IMR-90 (cell line): Measurements from ENCODE around the gene HDAC8. TPM values are rescaled to one million over a fixed set of nuclear protein-coding genes. Genes with fewer than 3 reads are reported as not detected.

Experiments
- ATAC-seq: fragments of 200-7000 bp; cut with Tn5 transposase; 2 replicates; pipeline ENCODE4 v1.9.1; 2020; ENCODE audit warnings: low read depth, mild to moderate bottlenecking, moderate library complexity
- BruUV-seq: library from RNA; stranded (reverse); fragments of 400-500 nt; replicated peaks from 2 replicates; lab custom pipeline; 2021; lab: Mats Ljungman, UMichigan
- CTCF ChIA-PET: fragments of 300-600 bp; formaldehyde crosslinking; extraction: SDS; loops from one replicate; lab custom pipeline; 2021; ENCODE audit warnings: antibody characterized with exemption; lab: Yijun Ruan, JAX
- POLR2A ChIA-PET: fragments of 300-600 bp; sonication (Branson Sonifier 250); formaldehyde crosslinking; loops from one replicate; lab custom pipeline; 2022; ENCODE audit warnings: antibody characterized with exemption; ENCODE audit not compliant: unreplicated experiment; lab: Charles Lee
- DNase-seq: peaks from one replicate; pipeline ENCODE4 v3.0.0; 2013
- H2AFZ ChIP-seq: replicated peaks from 2 replicates; pipeline ENCODE3; 2013; ENCODE audit warnings: low read length, mild to moderate bottlenecking; ENCODE audit not compliant: poor library complexity
- H2AK5ac ChIP-seq: 2 replicates; pipeline ENCODE4 v1.6.1; 2013; ENCODE audit warnings: low read depth, low read length, inconsistent platforms
- H2AK9ac ChIP-seq: replicated peaks from 2 replicates; pipeline ENCODE3; 2013; ENCODE audit warnings: mild to moderate bottlenecking, low read depth, low read length, moderate library complexity; ENCODE audit not compliant: poor library complexity
- H2BK120ac ChIP-seq: 2 replicates; pipeline ENCODE4 v1.6.1; 2013; ENCODE audit warnings: low read depth, low read length, inconsistent platforms
- H2BK15ac ChIP-seq: 3 replicates; pipeline ENCODE4 v1.6.1; 2013; ENCODE audit warnings: low read depth, low read length, inconsistent platforms
- H2BK20ac ChIP-seq: 2 replicates; pipeline ENCODE4 v1.6.1; 2013; ENCODE audit warnings: low read depth, mild to moderate bottlenecking, inconsistent platforms, low read length, moderate library complexity
- H2BK5ac ChIP-seq: 2 replicates; pipeline ENCODE4 v1.6.1; 2013; ENCODE audit warnings: mild to moderate bottlenecking, low read depth, low read length, inconsistent platforms; ENCODE audit not compliant: poor library complexity, severe bottlenecking
- H3K14ac ChIP-seq: replicated peaks from 2 replicates; pipeline ENCODE4 v1.6.1; 2013; ENCODE audit warnings: low read depth, low read length, inconsistent platforms
- H3K18ac ChIP-seq: 2 replicates; pipeline ENCODE4 v1.6.1; 2013; ENCODE audit warnings: low read depth, low read length, control low read depth
- H3K23ac ChIP-seq: 2 replicates; pipeline ENCODE4 v1.6.1; 2013; ENCODE audit warnings: low read depth, low read length, inconsistent platforms
- H3K27ac ChIP-seq: 2 replicates; pipeline ENCODE4 v1.5.1; 2013; ENCODE audit warnings: mild to moderate bottlenecking, control low read depth, low read length; ENCODE audit not compliant: insufficient read depth
- H3K27me3 ChIP-seq: 2 replicates; pipeline ENCODE4 v1.6.1; 2013; ENCODE audit warnings: low read length; ENCODE audit not compliant: control insufficient read depth, insufficient read depth
- H3K36me3 ChIP-seq: 2 replicates; pipeline ENCODE4 v1.6.1; 2013; ENCODE audit warnings: low read length, mixed read lengths; ENCODE audit not compliant: control insufficient read depth, insufficient read depth
- H3K4ac ChIP-seq: 2 replicates; pipeline ENCODE4 v1.6.1; 2013; ENCODE audit warnings: low read depth, low read length, inconsistent platforms
- H3K4me1 ChIP-seq: 2 replicates; pipeline ENCODE4 v1.6.1; 2013; ENCODE audit warnings: low read length, mixed read lengths; ENCODE audit not compliant: control insufficient read depth, insufficient read depth
- H3K4me2 ChIP-seq: 2 replicates; pipeline ENCODE4 v1.6.1; 2013; ENCODE audit warnings: low read depth, mild to moderate bottlenecking, control low read depth, low read length, moderate library complexity
- H3K4me3 ChIP-seq: 2 replicates; pipeline ENCODE4 v1.5.1; 2013; ENCODE audit warnings: low read depth, mild to moderate bottlenecking, control low read depth, low read length, moderate library complexity; ENCODE audit not compliant: insufficient read depth
- H3K56ac ChIP-seq: 2 replicates; pipeline ENCODE4 v1.6.1; 2013; ENCODE audit warnings: low read length, inconsistent platforms; ENCODE audit not compliant: insufficient read depth; ENCODE audit errors: extremely low read depth
- H3K79me1 ChIP-seq, 2 experiments: 2 replicates each; pipeline ENCODE4 v1.6.1; 2013; ENCODE audit warnings: low read length in 2 of 2, inconsistent platforms in 1 of 2, low read depth in 1 of 2
- H3K9ac ChIP-seq: 2 replicates; pipeline ENCODE4 v1.6.1; 2013; ENCODE audit warnings: low read depth, low read length, control low read depth
- H3K9me1 ChIP-seq: 2 replicates; pipeline ENCODE4 v1.6.1; 2013; ENCODE audit warnings: low read length, inconsistent platforms; ENCODE audit not compliant: insufficient read depth
- H3K9me3 ChIP-seq: 2 replicates; pipeline ENCODE4 v1.6.1; 2013; ENCODE audit warnings: low read length; ENCODE audit not compliant: control insufficient read depth, insufficient read depth
- H4K20me1 ChIP-seq: 2 replicates; pipeline ENCODE4 v1.6.1; 2013; ENCODE audit warnings: low read length, inconsistent platforms; ENCODE audit not compliant: insufficient read depth
- H4K5ac ChIP-seq: 2 replicates; pipeline ENCODE4 v1.6.1; 2013; ENCODE audit warnings: mild to moderate bottlenecking, low read depth, low read length, control low read depth
- H4K8ac ChIP-seq, 2 experiments: 2 replicates each; pipeline ENCODE4 v1.6.1; 2013; ENCODE audit warnings: low read depth in 2 of 2, low read length in 2 of 2, control low read depth in 1 of 2, inconsistent platforms in 1 of 2
- H4K91ac ChIP-seq: 2 replicates; pipeline ENCODE4 v1.6.1; 2013; ENCODE audit warnings: low read depth, low read length, inconsistent platforms; ENCODE audit not compliant: insufficient read depth
- BHLHE40 ChIP-seq: fragments of 150-350 bp; IDR thresholded peaks from 2 replicates; pipeline ENCODE4 v1.6.1; 2016; ENCODE audit warnings: mild to moderate bottlenecking, low read depth, low read length
- CEBPB ChIP-seq: IDR thresholded peaks from 2 replicates; pipeline ENCODE4 v1.6.1; 2012; ENCODE audit warnings: low read depth, low read length, improper control_type of control experiment
- ELK1 ChIP-seq: fragments of 150-350 bp; IDR thresholded peaks from 2 replicates; pipeline ENCODE4 v1.6.1; 2016; ENCODE audit warnings: low read depth, mild to moderate bottlenecking, low read length, moderate library complexity, borderline replicate concordance
- FOS ChIP-seq: fragments of 150-350 bp; IDR thresholded peaks from 2 replicates; pipeline ENCODE4 v1.6.1; 2016; ENCODE audit warnings: low read depth, low read length
- MAFK ChIP-seq: IDR thresholded peaks from 2 replicates; pipeline ENCODE4 v1.6.1; 2012; ENCODE audit warnings: low read depth, low read length, improper control_type of control experiment
- MAZ ChIP-seq: IDR thresholded peaks from 2 replicates; pipeline ENCODE4 v1.6.1; 2012; ENCODE audit warnings: low read depth, mild to moderate bottlenecking, low read length, improper control_type of control experiment, moderate library complexity, borderline replicate concordance
- MXI1 ChIP-seq: IDR thresholded peaks from 2 replicates; pipeline ENCODE4 v1.6.1; 2012; ENCODE audit warnings: low read depth, mild to moderate bottlenecking, low read length, moderate library complexity, borderline replicate concordance
- NFE2L2 ChIP-seq: fragments of 150-350 bp; IDR thresholded peaks from 2 replicates; pipeline ENCODE4 v1.6.1; 2016; ENCODE audit warnings: low read depth, mild to moderate bottlenecking, low read length
- POLR2A ChIP-seq: IDR thresholded peaks from 2 replicates; pipeline ENCODE4 v1.6.1; 2012; ENCODE audit warnings: mild to moderate bottlenecking, low read depth, low read length
- RAD21 ChIP-seq: IDR thresholded peaks from 2 replicates; pipeline ENCODE4 v1.6.1; 2012; ENCODE audit warnings: low read length, improper control_type of control experiment
- RCOR1 ChIP-seq: IDR thresholded peaks from 2 replicates; pipeline ENCODE4 v1.6.1; 2012; ENCODE audit warnings: mild to moderate bottlenecking, low read length, improper control_type of control experiment; ENCODE audit not compliant: insufficient replicate concordance
- RFX5 ChIP-seq: IDR thresholded peaks from 2 replicates; pipeline ENCODE4 v1.8.0; 2012; ENCODE audit warnings: low read depth, mild to moderate bottlenecking, low read length, moderate library complexity
- SMC3 ChIP-seq: fragments of 150-350 bp; IDR thresholded peaks from 2 replicates; pipeline ENCODE4 v1.6.1; 2016; ENCODE audit warnings: low read depth, mild to moderate bottlenecking, antibody characterized with exemption, low read length, moderate library complexity
- USF2 ChIP-seq: fragments of 150-350 bp; IDR thresholded peaks from 2 replicates; pipeline ENCODE4 v1.6.1; 2017; ENCODE audit warnings: mild to moderate bottlenecking, antibody characterized with exemption, low read length, low read depth
- WGBS, 2 experiments: methylation state at CpG; one replicate each; pipeline versions ENCODE4 v1.1.5 to v1.1.7; 2013; ENCODE audit warnings: missing lambda C conversion rate in 2 of 2; ENCODE audit not compliant: insufficient read length in 1 of 2; ENCODE audit errors: extremely low coverage in 2 of 2; 5-methylcytosine and 5-hydroxymethylcytosine counted together
- dilution Hi-C: fragments of 300-500 bp; cut with HindIII; formaldehyde crosslinking; loops from one replicate; pipeline ENCODE4 v1.14.3; 2018; ENCODE audit warnings: low sequenced_read_pairs; ENCODE audit not compliant: unreplicated experiment
- in situ Hi-C: fragments of 300-500 bp; cut with MboI; formaldehyde crosslinking; loops from 3 replicates; pipeline ENCODE4 v1.14.3; 2019; ENCODE audit warnings: low sequenced_read_pairs, inconsistent platforms, mixed read lengths
- intact Hi-C: fragments of 100-400 bp; cut with micrococcal nuclease; formaldehyde crosslinking; loops from 2 replicates; pipeline ENCODE4 v1.10.0; 2022
- polyA plus RNA-seq, 3 experiments: library from polyadenylated mRNA; depleted of rRNA; stranded (reverse); fragments of >200 nt; gene quantifications; 2 replicates each; pipeline ENCODE4 v1.2.3, GENCODE V29; 2012; ENCODE audit warnings: low replicate concordance in 1 of 3
- total RNA-seq: library from RNA; depleted of rRNA; stranded (reverse); fragments of >200 nt; gene quantifications from 2 replicates; pipeline ENCODE4 v1.2.3, GENCODE V29; 2012

Gene HDAC8
- total and polyA plus RNA-seq, 2 of the 4 experiments (the other 2 are of a cell fraction): 16.1 to 28.5 TPM

- H4K5ac ChIP-seq: no peak overlapping the region
- TF ChIP-seq POLR2A (no peak), USF2 (no peak), SMC3 (no peak), MXI1 (no peak), RCOR1 (no peak), NFE2L2 (no peak), MAFK (no peak), CEBPB (no peak), ELK1 (no peak), RFX5 (no peak), MAZ (no peak), BHLHE40 (no peak), RAD21 (no peak), FOS (no peak)
- no peak overlapping the region for H3K56ac ChIP-seq
- BruUV-seq: no TSS peak
- H3K9me1 ChIP-seq: no peaks in the 10 kb centered on the region
- 0% methylated on average over 2 of the region's 26 CpGs; no CpG with 5 or more reads in 1 of the 2 experiments for WGBS, 2 experiments
- H3K18ac ChIP-seq: no peak overlapping the region
- no peaks in the 10 kb centered on the region for H3K9me3 ChIP-seq
- no peak overlapping the region for H2BK5ac ChIP-seq
- H4K20me1 ChIP-seq: no peaks in the 10 kb centered on the region; the same call in none of the 2 replicates
- in situ Hi-C loops: no loop called here
- H2BK120ac ChIP-seq: no peak overlapping the region
- peaks cover 94% of the 10 kb centered on the region for H3K27me3 ChIP-seq
- ChIA-PET POLR2A (no interaction called here), CTCF (no interaction called here)
- intact Hi-C loops: loop anchor here (5.0 kb wide), 1 partner anchor 237 kb away; no protein-coding TSS in a partner anchor
- no peak overlapping the region for H3K27ac ChIP-seq
- peak overlapping the region; percentile 87 for H3K4me2 ChIP-seq
- no peak for ATAC-seq
- no peak overlapping the region for H3K23ac ChIP-seq
- no peaks in the 10 kb centered on the region for H3K79me1 ChIP-seq
- H2AK5ac ChIP-seq: no peak overlapping the region
- no peak for DNase-seq
- H3K4ac ChIP-seq: no peak overlapping the region
- peaks cover 4% of the 10 kb centered on the region; the same call in 1 of the 2 replicates for H3K4me1 ChIP-seq
- peak overlapping the region; percentile 76 for H2AFZ ChIP-seq
- H4K8ac ChIP-seq: no peak overlapping the region
- H4K91ac ChIP-seq: no peak overlapping the region
- no peaks in the 10 kb centered on the region for H3K36me3 ChIP-seq
- H3K4me3 ChIP-seq: peak overlapping the region; percentile 12; the same call in 1 of the 2 replicates
- H3K9ac ChIP-seq: no peak overlapping the region
- H2AK9ac ChIP-seq: peak overlapping the region; percentile 58
- no peak overlapping the region for H3K14ac ChIP-seq
- H2BK20ac ChIP-seq: no peak overlapping the region
- dilution Hi-C loops: no loop called here
- no peak overlapping the region for H2BK15ac ChIP-seq
Measured at GRCh38 chrX:72304877-72305276, 267.8 kb downstream of the HDAC8 start.
